ENCODE measurements around the gene ENOX1. TPM values are rescaled to one million over a fixed set of nuclear protein-coding genes. Genes with fewer than 3 reads are reported as not detected.

ENOX1 gene
- total RNA-seq, 1 donor from 2014 or later = 8.7 TPM

DNA sequence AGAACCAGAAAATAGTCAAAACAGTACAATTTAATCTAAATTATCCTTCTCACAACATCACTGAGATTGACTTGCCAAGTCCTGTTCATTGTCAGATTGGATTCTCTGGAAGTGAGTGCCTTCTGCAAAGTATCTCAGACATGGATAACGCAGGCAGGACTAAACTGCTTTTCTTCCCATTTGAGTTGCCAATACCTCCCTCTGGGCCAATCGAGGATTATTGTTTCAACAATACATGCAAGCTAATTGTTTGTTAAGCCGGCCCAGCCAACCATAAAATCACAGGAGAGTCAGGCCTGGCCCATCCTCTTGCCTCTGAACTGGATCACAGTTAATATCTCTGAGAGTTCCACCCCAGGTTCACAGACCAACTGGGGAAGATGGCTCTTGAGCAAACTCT, 240.0 kb downstream of the ENOX1 start:
- no peak overlapping the region for H3K27ac Mint-ChIP-seq (ENCODE audit: unreplicated experiment)
- TF ChIP-seq, protein P1, sequence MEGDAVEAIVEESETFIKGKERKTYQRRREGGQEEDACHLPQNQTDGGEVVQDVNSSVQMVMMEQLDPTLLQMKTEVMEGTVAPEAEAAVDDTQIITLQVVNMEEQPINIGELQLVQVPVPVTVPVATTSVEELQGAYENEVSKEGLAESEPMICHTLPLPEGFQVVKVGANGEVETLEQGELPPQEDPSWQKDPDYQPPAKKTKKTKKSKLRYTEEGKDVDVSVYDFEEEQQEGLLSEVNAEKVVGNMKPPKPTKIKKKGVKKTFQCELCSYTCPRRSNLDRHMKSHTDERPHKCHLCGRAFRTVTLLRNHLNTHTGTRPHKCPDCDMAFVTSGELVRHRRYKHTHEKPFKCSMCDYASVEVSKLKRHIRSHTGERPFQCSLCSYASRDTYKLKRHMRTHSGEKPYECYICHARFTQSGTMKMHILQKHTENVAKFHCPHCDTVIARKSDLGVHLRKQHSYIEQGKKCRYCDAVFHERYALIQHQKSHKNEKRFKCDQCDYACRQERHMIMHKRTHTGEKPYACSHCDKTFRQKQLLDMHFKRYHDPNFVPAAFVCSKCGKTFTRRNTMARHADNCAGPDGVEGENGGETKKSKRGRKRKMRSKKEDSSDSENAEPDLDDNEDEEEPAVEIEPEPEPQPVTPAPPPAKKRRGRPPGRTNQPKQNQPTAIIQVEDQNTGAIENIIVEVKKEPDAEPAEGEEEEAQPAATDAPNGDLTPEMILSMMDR (IDR thresholded peaks at IDR 0.05; ENCODE audit: partially characterized antibody, unreplicated experiment) = no peak
- H3K9me3 Mint-ChIP-seq (ENCODE audit: unreplicated experiment) = no peaks in the 10 kb centered on the region
- H3K27me3 Mint-ChIP-seq (ENCODE audit: unreplicated experiment) = peaks cover 2% of the 10 kb centered on the region
- no peak overlapping the region for H3K4me3 Mint-ChIP-seq (ENCODE audit: unreplicated experiment)
- no peak for DNase-seq
- H3K4me1 Mint-ChIP-seq (ENCODE audit: low read depth, unreplicated experiment) = no peaks in the 10 kb centered on the region
- H3K36me3 Mint-ChIP-seq (ENCODE audit: unreplicated experiment) = no peaks in the 10 kb centered on the region

DNA sequence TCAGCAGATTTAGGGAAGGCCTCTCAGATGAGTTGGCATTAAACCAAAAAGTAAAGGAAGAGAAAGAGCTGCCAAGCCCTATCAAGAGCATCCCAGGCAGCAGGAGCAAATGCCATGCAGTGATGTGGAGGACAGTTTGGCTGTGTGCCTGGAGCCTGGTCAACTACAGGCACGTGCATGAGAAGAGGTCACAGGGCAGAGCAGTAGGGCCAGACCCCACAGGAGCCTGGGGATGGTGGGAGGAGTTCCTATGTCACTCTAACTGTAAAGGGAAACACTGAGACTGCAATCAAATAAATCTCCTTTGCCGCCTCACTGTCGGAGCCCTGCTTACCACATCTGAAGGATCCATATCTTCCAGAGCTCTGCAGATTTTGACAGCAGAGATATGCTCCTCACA, 240.5 kb downstream of the ENOX1 start:
- no peak for DNase-seq
- no peak overlapping the region for H3K4me3 Mint-ChIP-seq (ENCODE audit: unreplicated experiment)
- TF ChIP-seq, protein P1 (IDR thresholded peaks at IDR 0.05; ENCODE audit: partially characterized antibody, unreplicated experiment) = no peak
- H3K27ac Mint-ChIP-seq (ENCODE audit: unreplicated experiment) = no peak overlapping the region
- no peaks in the 10 kb centered on the region for H3K4me1 Mint-ChIP-seq (ENCODE audit: low read depth, unreplicated experiment)
- no peaks in the 10 kb centered on the region for H3K9me3 Mint-ChIP-seq (ENCODE audit: unreplicated experiment)
- H3K27me3 Mint-ChIP-seq (ENCODE audit: unreplicated experiment) = peaks cover 2% of the 10 kb centered on the region
- no peaks in the 10 kb centered on the region for H3K36me3 Mint-ChIP-seq (ENCODE audit: unreplicated experiment)

DNA sequence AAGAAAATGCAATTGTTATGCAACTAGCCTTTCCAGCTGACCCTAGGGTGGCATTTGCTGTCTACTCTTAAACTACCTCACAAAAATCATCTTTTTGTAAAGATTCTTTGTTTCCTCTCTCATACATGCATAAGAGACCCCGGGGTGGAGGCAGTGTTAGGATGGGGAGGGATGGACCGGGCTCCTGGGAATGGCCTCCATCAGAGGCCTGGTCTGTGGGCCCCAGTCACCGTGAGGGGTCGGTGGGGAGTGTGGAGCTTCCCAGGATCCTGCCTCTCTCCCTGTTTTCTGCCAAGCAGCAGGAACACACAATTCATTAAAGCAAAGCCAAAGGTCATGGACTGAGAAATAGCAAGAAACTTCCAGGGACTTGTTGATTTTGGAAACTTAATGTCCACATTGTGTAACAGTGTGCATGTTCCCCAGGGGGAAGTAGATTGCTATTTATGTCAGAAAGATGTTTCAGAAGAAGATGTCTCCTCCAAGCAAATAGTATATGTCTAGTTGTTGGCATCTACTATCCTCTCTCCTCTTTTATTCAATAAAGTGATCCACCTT, 241.4 kb downstream of the ENOX1 start:
- H3K4me3 Mint-ChIP-seq (ENCODE audit: unreplicated experiment) = no peak overlapping the region
- no peaks in the 10 kb centered on the region for H3K9me3 Mint-ChIP-seq (ENCODE audit: unreplicated experiment)
- H3K4me1 Mint-ChIP-seq (ENCODE audit: low read depth, unreplicated experiment) = no peaks in the 10 kb centered on the region
- no peak for DNase-seq
- no peaks in the 10 kb centered on the region for H3K36me3 Mint-ChIP-seq (ENCODE audit: unreplicated experiment)
- no peak overlapping the region for H3K27ac Mint-ChIP-seq (ENCODE audit: unreplicated experiment)
- H3K27me3 Mint-ChIP-seq (ENCODE audit: unreplicated experiment) = peaks cover 2% of the 10 kb centered on the region
- TF ChIP-seq, protein P1 (IDR thresholded peaks at IDR 0.05; ENCODE audit: partially characterized antibody, unreplicated experiment) = no peak

DNA sequence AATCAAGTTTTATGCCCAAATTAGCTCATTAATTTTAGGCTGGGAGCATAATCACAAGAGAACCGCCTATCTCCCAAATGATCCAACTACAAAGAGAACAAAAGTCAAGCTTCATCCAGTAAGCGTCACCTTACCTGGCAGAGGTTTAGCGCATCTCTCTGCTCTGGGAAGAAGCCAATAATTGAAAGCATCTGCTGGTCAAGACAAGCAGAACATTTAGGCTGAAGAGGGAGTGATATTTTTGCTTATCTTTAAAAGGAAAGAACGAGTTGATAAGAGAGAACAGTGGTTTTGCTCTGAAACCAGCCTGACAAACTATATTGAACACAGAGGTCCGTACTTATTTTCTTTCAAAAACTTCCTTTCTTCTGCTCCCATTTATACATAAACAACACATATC, 242.1 kb downstream of the ENOX1 start:
- H3K4me1 Mint-ChIP-seq (ENCODE audit: low read depth, unreplicated experiment) = no peaks in the 10 kb centered on the region
- no peaks in the 10 kb centered on the region for H3K9me3 Mint-ChIP-seq (ENCODE audit: unreplicated experiment)
- TF ChIP-seq, protein P1 (IDR thresholded peaks at IDR 0.05; ENCODE audit: partially characterized antibody, unreplicated experiment) = no peak
- no peak overlapping the region for H3K4me3 Mint-ChIP-seq (ENCODE audit: unreplicated experiment)
- H3K36me3 Mint-ChIP-seq (ENCODE audit: unreplicated experiment) = no peaks in the 10 kb centered on the region
- H3K27ac Mint-ChIP-seq (ENCODE audit: unreplicated experiment) = no peak overlapping the region
- H3K27me3 Mint-ChIP-seq (ENCODE audit: unreplicated experiment) = peaks cover 2% of the 10 kb centered on the region
- DNase-seq = no peak

DNA sequence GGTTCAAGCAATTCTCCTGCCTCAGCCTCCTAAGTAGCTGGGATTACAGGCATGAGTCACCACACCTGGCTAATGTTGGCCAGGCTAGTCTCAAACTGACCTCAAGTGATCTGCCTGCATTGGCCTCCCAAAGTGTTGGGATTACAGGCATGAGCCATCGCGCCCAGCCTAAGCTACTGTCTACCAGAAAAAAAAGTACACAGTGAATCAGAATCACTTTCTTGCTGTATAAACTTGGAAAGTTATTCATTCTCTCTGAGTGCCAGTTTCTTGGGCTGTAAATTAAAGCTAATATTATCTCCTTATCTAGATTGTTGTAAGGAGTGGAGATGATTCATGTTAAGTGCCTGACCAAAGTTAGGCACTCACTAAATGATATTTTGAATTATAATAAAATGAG, 242.8 kb downstream of the ENOX1 start:
- Mint-ChIP-seq H3K4me3 (ENCODE audit: unreplicated experiment) (no peak overlapping the region), H3K4me1 (ENCODE audit: low read depth, unreplicated experiment) (no peaks in the 10 kb centered on the region), H3K27ac (ENCODE audit: unreplicated experiment) (no peak overlapping the region), H3K27me3 (ENCODE audit: unreplicated experiment) (peaks cover 2% of the 10 kb centered on the region), H3K36me3 (ENCODE audit: unreplicated experiment) (peaks cover 3% of the 10 kb centered on the region), H3K9me3 (ENCODE audit: unreplicated experiment) (peaks cover 1% of the 10 kb centered on the region)
- no peak for DNase-seq
- TF ChIP-seq, protein P1 (IDR thresholded peaks at IDR 0.05; ENCODE audit: partially characterized antibody, unreplicated experiment) = no peak
